Kidney (tissue), 14 donors: ENCODE measurements around the gene ST3GAL6. TPM values are rescaled to one million over a fixed set of nuclear protein-coding genes. Genes with fewer than 3 reads are reported as not detected.

Experiments
- DNase-seq, 5 donors: peaks; one replicate each; pipeline ENCODE4 v3.0.0-alpha.2; 2013 to 2020
- FAIRE-seq: peaks from 2 replicates; lab custom pipeline; 2012; peaks lifted over from hg19 to GRCh38; lab: Jason Lieb, UNC
- H3K27ac ChIP-seq, 2 donors: one replicate each; pipeline ENCODE4 v1.7.0; 2013; ENCODE audit warnings: low read depth in 2 of 2, low read length in 2 of 2, inconsistent platforms in 1 of 2
- H3K27me3 ChIP-seq: one replicate; pipeline ENCODE4 v1.7.1; 2013; ENCODE audit warnings: low read length, inconsistent platforms; ENCODE audit not compliant: control insufficient read depth, insufficient read depth
- H3K36me3 ChIP-seq, 3 donors: one replicate each; pipeline versions ENCODE4 v1.7.0 to v1.7.1; 2013; ENCODE audit warnings: low read length in 3 of 3, control low read depth in 1 of 3, inconsistent platforms in 1 of 3; ENCODE audit not compliant: insufficient read depth in 3 of 3, control insufficient read depth in 2 of 3
- H3K4me1 ChIP-seq, 3 donors: one replicate each; pipeline versions ENCODE4 v1.7.0 to v1.7.1; 2013; ENCODE audit warnings: low read length in 3 of 3, inconsistent platforms in 1 of 3, low read depth in 1 of 3; ENCODE audit not compliant: control insufficient read depth in 2 of 3, insufficient read depth in 2 of 3
- H3K4me3 ChIP-seq, 3 donors: one replicate each; pipeline versions ENCODE4 v1.7.0 to v1.8.1; 2013; ENCODE audit warnings: low read length in 3 of 3, control low read depth in 1 of 3, inconsistent platforms in 1 of 3
- H3K9ac ChIP-seq, 3 donors: one replicate each; pipeline versions ENCODE4 v1.7.0 to v1.7.1; 2013; ENCODE audit warnings: low read length in 3 of 3, control low read depth in 1 of 3, inconsistent platforms in 1 of 3
- H3K9me3 ChIP-seq, 3 donors: one replicate each; pipeline versions ENCODE4 v1.7.0 to v1.7.1; 2013; ENCODE audit warnings: low read length in 3 of 3, control low read depth in 1 of 3, inconsistent platforms in 1 of 3; ENCODE audit not compliant: control insufficient read depth in 2 of 3, insufficient read depth in 1 of 3
- intact Hi-C: fragments of 100-400 bp; cut with DNase I; formaldehyde crosslinking; loops from one replicate; pipeline ENCODE4 v1.11.1; 2022
- polyA plus RNA-seq: library from polyadenylated mRNA; stranded (reverse); fragments of 350-450 nt; fragmentation: Illumina TruSeq; extraction: RNeasy Lipid Tissue Mini Kit (QIAGEN cat#74804); gene quantifications from one replicate; pipeline ENCODE4 v1.2.3, GENCODE V29; 2014; ENCODE audit warnings: low read depth, low replicate concordance; ENCODE audit not compliant: insufficient read depth
- total RNA-seq: library from RNA; stranded (reverse); fragmentation: NEBNext Ultra II Directional; extraction: Animal tissue kit (Norgen Biotek cat#: 25700); gene quantifications from one replicate; pipeline ENCODE4 v1.2.1, GENCODE V29; 2021
- TF ChIP-seq, protein P1 (sequence below): IDR thresholded peaks from 3 replicates; pipeline ENCODE4 v1.5.1; 2012; ENCODE audit warnings: mild to moderate bottlenecking, moderate library complexity, borderline replicate concordance; ENCODE audit not compliant: insufficient read depth; ENCODE audit errors: extremely low read depth
- donor health status: control.
- donor health status: control.
- donor health status: control.
- donor health status: control.
- donor health status: control.
- donor health status: DM: yes; HTN: yes; CAD: no.
- donor health status: Normal renal cell carcinoma (clear cell type).

Gene ST3GAL6
- total and polyA plus RNA-seq, 2 donors from 2014 or later, result 10.7 to 20.8 TPM

DNA sequence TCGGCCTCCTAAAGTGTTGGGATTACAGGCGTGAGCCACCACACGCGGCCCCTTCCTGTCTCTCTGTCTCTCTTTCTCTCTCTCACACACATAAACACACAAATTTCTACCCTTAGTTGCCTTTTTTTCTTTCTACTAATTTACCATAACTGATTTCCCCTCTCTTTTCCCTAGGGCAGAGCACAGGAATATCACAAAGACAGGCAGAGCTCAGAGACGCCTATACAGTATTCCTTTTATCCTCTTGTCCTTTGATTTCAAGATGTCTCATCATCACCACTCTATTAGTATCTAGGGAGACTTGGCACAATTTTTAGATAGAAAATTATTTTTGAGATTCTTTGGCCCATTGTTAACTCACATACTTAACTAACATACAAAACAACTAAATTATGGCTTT lies 25.8 kb upstream of the ST3GAL6 start:
- FAIRE-seq, result no peak
- no peaks in the 10 kb centered on the region for H3K9me3 ChIP-seq
- no peak for DNase-seq
- H3K4me1 ChIP-seq, result no peaks in the 10 kb centered on the region
- intact Hi-C loops, result no loop called here
- no peaks in the 10 kb centered on the region for H3K27me3 ChIP-seq
- no peak overlapping the region for H3K9ac ChIP-seq
- no peak overlapping the region for H3K4me3 ChIP-seq
- H3K27ac ChIP-seq, result no peak overlapping the region
- TF ChIP-seq, protein P1, sequence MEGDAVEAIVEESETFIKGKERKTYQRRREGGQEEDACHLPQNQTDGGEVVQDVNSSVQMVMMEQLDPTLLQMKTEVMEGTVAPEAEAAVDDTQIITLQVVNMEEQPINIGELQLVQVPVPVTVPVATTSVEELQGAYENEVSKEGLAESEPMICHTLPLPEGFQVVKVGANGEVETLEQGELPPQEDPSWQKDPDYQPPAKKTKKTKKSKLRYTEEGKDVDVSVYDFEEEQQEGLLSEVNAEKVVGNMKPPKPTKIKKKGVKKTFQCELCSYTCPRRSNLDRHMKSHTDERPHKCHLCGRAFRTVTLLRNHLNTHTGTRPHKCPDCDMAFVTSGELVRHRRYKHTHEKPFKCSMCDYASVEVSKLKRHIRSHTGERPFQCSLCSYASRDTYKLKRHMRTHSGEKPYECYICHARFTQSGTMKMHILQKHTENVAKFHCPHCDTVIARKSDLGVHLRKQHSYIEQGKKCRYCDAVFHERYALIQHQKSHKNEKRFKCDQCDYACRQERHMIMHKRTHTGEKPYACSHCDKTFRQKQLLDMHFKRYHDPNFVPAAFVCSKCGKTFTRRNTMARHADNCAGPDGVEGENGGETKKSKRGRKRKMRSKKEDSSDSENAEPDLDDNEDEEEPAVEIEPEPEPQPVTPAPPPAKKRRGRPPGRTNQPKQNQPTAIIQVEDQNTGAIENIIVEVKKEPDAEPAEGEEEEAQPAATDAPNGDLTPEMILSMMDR, result no peak
- no peaks in the 10 kb centered on the region for H3K36me3 ChIP-seq

- no peak overlapping the region for H3K27ac ChIP-seq
- TF ChIP-seq, protein P1, result no peak
- no peak overlapping the region for H3K9ac ChIP-seq
- DNase-seq (no peak), FAIRE-seq (no peak)
- no peaks in the 10 kb centered on the region for H3K4me1 ChIP-seq
- H3K9me3 ChIP-seq, result no peaks in the 10 kb centered on the region
- H3K27me3 ChIP-seq, result no peaks in the 10 kb centered on the region
- intact Hi-C loops, result no loop called here
- no peak overlapping the region for H3K4me3 ChIP-seq
- H3K36me3 ChIP-seq, result no peaks in the 10 kb centered on the region
Measured at GRCh38 chr3:98739266-98739665, 23.9 kb upstream of the ST3GAL6 start.

DNA sequence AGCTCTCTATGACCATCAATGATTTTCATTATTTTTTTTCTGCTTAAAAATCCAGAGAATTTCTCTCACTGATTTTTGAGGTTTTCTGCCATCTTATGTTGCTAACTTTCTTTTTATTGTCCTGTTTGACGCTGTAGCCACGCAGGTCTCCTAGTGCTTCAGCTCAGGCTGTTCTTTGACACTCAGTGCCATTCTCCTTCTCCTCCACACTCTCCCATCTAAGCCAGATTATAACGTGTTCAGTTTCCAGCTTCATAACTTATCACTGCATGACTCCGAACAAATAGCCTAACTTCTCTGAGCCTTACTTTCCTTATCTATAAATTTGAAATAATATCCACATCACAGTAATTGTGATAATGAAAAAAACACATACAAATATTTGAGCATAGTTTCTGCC lies 22.8 kb upstream of the ST3GAL6 start:
- Histone ChIP-seq H3K9me3 (no peaks in the 10 kb centered on the region), H3K9ac (no peak overlapping the region), H3K4me3 (no peak overlapping the region), H3K27ac (no peak overlapping the region), H3K36me3 (no peaks in the 10 kb centered on the region), H3K4me1 (no peaks in the 10 kb centered on the region), H3K27me3 (no peaks in the 10 kb centered on the region)
- TF ChIP-seq, protein P1, result no peak
- FAIRE-seq, result no peak
- intact Hi-C loops, result no loop called here
- no peak for DNase-seq

GRCh38 chr3:98741121-98741716 lies 21.9 kb upstream of the ST3GAL6 start:
- TF ChIP-seq, protein P1, result no peak
- no peaks in the 10 kb centered on the region for H3K4me1 ChIP-seq
- intact Hi-C loops, result no loop called here
- no peak overlapping the region for H3K27ac ChIP-seq
- no peaks in the 10 kb centered on the region for H3K27me3 ChIP-seq
- no peak overlapping the region for H3K9ac ChIP-seq
- no peaks in the 10 kb centered on the region for H3K36me3 ChIP-seq
- FAIRE-seq (no peak), DNase-seq (no peak)
- no peak overlapping the region for H3K4me3 ChIP-seq
- H3K9me3 ChIP-seq, result no peaks in the 10 kb centered on the region
